HepG2 (cell line): ENCODE data around the gene SEC14L1. TPM values are rescaled to one million over a fixed set of nuclear protein-coding genes. Genes with fewer than 3 reads are reported as not detected.

ENCODE experiments used
- ADNP ChIP-seq: sonication (generic); formaldehyde crosslinking; IDR thresholded peaks from 2 replicates; pipeline ENCODE4 v1.4.0; 2020; ENCODE audit warnings: missing genetic modification reagents
- BORCS8-MEF2B ChIP-seq: sonication (generic); formaldehyde crosslinking; IDR thresholded peaks from 2 replicates; pipeline ENCODE4 v1.8.0; 2022; ENCODE audit warnings: mild to moderate bottlenecking, missing genetic modification reagents
- DPF2 ChIP-seq: sonication (generic); formaldehyde crosslinking; IDR thresholded peaks from 2 replicates; pipeline ENCODE4 v1.4.0; 2020; ENCODE audit warnings: mild to moderate bottlenecking, low read depth, missing genetic modification reagents, borderline replicate concordance
- KLF15 ChIP-seq: sonication (generic); formaldehyde crosslinking; IDR thresholded peaks from 2 replicates; pipeline ENCODE4 v1.8.1; 2023; ENCODE audit warnings: borderline replicate concordance, mild to moderate bottlenecking, inconsistent platforms, missing genetic modification reagents, mixed read lengths
- MAFK ChIP-seq, 2 experiments: IDR thresholded peaks in 1 of 2; conservative IDR thresholded peaks in 1 of 2; 2 replicates each; pipeline ENCODE4 v1.6.1; 2011; ENCODE audit warnings: improper control_type of control experiment in 2 of 2, low read length in 2 of 2
- NR2F1 ChIP-seq, 2 experiments: fragments of 450-650 bp in 1 of 2; formaldehyde crosslinking in 1 of 2; IDR thresholded peaks; 2 replicates each; pipeline versions ENCODE4 v1.5.0 to v1.6.1; 2016 to 2020; ENCODE audit warnings: mild to moderate bottlenecking in 1 of 2, missing compliant biosample characterization in 1 of 2, missing genetic modification reagents in 1 of 2, moderate library complexity in 1 of 2
- RARG ChIP-seq: sonication (generic); formaldehyde crosslinking; IDR thresholded peaks from 2 replicates; pipeline ENCODE4 v1.4.0; 2020; ENCODE audit warnings: low read depth, mild to moderate bottlenecking, missing genetic modification reagents
- SATB2 ChIP-seq: sonication (generic); formaldehyde crosslinking; IDR thresholded peaks from 2 replicates; pipeline ENCODE4 v1.5.0; 2020; ENCODE audit warnings: missing genetic modification reagents
- SRSF1 ChIP-seq: fragments of 200-400 bp; formaldehyde crosslinking; optimal IDR thresholded peaks from 2 replicates; pipeline ENCODE3; 2017; ENCODE audit warnings: mild to moderate bottlenecking, low read depth, low read length, moderate library complexity
- ZNF234 ChIP-seq: sonication (generic); formaldehyde crosslinking; conservative IDR thresholded peaks from 2 replicates; pipeline ENCODE4 v1.5.1; 2020; ENCODE audit warnings: mild to moderate bottlenecking, missing genetic modification reagents
- ZNF3 ChIP-seq: IDR thresholded peaks from 2 replicates; pipeline ENCODE4 v1.7.0; 2017; ENCODE audit warnings: inconsistent platforms
- ZNF33B ChIP-seq: sonication (generic); formaldehyde crosslinking; IDR thresholded peaks from 2 replicates; pipeline ENCODE4 v1.5.1; 2020; ENCODE audit warnings: mild to moderate bottlenecking, missing genetic modification reagents
- ZSCAN29 ChIP-seq: sonication (generic); formaldehyde crosslinking; conservative IDR thresholded peaks from 2 replicates; pipeline ENCODE4 v1.4.0; 2020; ENCODE audit warnings: mild to moderate bottlenecking, missing genetic modification reagents
- polyA plus RNA-seq, 8 experiments: library from polyadenylated mRNA; depleted of rRNA in 3 of 8; stranded (reverse) in 7 of 8; unstranded in 1 of 8; fragments of >200 nt; fragmentation: Illumina TruSeq in 4 of 8; extraction: Trizol in 4 of 8; gene quantifications; 2 replicates each; pipeline versions ENCODE4 v1.2.1 to v1.2.3, GENCODE V29; 2011 to 2016; ENCODE audit warnings: low read depth in 4 of 8, missing spikeins in 1 of 8, mixed read lengths in 1 of 8; ENCODE audit not compliant: insufficient read depth in 1 of 8
- total RNA-seq, 5 experiments: library from RNA; depleted of rRNA; stranded (reverse); fragments of >200 nt; fragmentation: Illumina TruSeq; extraction: Trizol; gene quantifications; 2 replicates each; pipeline ENCODE4 v1.2.3, GENCODE V29; 2016; ENCODE audit warnings: low read depth in 1 of 5
- TF ChIP-seq, protein P1 (sequence below): sonication (generic); formaldehyde crosslinking; IDR thresholded peaks from 2 replicates; pipeline ENCODE4 v1.4.0; 2020; ENCODE audit warnings: mild to moderate bottlenecking, missing genetic modification reagents
- TF ChIP-seq, protein P2 (sequence below): sonication (generic); formaldehyde crosslinking; IDR thresholded peaks from 2 replicates; pipeline ENCODE4 v1.4.0; 2020; ENCODE audit warnings: mild to moderate bottlenecking, missing genetic modification reagents
- TF ChIP-seq, protein P3 (sequence below): IDR thresholded peaks from 2 replicates; pipeline ENCODE4 v1.6.1; 2016; ENCODE audit warnings: missing genetic modification reagents, missing compliant biosample characterization
- TF ChIP-seq, protein P4 (sequence below): IDR thresholded peaks from 2 replicates; pipeline ENCODE4 v1.6.1; 2016; ENCODE audit warnings: mild to moderate bottlenecking

Gene SEC14L1
- total and polyA plus RNA-seq, 2 of the 13 experiments (the other 11 are each of a cell fraction or from before 2014, with no cell fraction given) = 26.3 to 43.9 TPM

DNA sequence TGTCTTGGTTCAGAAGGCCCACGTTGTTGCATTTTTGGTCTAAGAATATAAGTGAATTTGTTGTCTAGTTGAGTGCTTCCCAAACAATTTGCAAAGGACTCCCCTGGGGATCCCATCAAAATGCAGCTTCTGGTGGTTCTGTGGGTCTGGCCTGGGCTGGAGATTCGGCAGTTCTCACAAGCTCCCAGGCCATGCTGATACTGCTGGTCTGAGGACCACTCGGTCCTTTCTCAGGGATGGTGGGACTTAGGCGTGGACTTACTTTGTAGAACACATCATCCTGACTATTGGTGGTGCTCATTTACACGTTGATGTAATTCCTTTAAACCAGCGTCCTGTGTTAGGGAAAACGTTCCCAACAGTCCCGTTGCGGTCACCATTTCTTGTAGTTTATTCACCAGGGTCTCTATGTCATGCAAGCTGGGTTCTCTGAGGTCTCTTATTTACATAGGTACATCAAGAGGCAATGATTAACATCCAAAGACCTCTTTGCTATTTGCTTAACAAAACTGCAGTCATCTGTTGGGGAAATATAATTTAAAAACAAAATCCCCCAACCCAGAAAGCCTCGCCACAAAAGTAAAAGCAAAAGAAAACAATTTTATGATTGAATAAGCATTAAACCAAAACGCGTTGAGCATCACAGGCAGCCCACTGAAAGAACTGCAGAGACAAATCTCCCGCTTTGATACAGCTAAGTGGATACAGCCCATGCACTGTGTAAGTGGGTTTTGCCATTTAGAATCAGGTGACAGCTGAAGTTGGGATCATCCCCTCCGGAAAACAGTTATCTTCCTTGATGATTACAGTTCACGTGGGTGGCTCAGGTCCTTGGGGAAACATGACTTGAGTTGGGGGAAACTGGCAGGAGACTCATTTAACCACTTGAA is 39.0 kb upstream of the SEC14L1 start (continued):
- TF ChIP-seq, protein P1, sequence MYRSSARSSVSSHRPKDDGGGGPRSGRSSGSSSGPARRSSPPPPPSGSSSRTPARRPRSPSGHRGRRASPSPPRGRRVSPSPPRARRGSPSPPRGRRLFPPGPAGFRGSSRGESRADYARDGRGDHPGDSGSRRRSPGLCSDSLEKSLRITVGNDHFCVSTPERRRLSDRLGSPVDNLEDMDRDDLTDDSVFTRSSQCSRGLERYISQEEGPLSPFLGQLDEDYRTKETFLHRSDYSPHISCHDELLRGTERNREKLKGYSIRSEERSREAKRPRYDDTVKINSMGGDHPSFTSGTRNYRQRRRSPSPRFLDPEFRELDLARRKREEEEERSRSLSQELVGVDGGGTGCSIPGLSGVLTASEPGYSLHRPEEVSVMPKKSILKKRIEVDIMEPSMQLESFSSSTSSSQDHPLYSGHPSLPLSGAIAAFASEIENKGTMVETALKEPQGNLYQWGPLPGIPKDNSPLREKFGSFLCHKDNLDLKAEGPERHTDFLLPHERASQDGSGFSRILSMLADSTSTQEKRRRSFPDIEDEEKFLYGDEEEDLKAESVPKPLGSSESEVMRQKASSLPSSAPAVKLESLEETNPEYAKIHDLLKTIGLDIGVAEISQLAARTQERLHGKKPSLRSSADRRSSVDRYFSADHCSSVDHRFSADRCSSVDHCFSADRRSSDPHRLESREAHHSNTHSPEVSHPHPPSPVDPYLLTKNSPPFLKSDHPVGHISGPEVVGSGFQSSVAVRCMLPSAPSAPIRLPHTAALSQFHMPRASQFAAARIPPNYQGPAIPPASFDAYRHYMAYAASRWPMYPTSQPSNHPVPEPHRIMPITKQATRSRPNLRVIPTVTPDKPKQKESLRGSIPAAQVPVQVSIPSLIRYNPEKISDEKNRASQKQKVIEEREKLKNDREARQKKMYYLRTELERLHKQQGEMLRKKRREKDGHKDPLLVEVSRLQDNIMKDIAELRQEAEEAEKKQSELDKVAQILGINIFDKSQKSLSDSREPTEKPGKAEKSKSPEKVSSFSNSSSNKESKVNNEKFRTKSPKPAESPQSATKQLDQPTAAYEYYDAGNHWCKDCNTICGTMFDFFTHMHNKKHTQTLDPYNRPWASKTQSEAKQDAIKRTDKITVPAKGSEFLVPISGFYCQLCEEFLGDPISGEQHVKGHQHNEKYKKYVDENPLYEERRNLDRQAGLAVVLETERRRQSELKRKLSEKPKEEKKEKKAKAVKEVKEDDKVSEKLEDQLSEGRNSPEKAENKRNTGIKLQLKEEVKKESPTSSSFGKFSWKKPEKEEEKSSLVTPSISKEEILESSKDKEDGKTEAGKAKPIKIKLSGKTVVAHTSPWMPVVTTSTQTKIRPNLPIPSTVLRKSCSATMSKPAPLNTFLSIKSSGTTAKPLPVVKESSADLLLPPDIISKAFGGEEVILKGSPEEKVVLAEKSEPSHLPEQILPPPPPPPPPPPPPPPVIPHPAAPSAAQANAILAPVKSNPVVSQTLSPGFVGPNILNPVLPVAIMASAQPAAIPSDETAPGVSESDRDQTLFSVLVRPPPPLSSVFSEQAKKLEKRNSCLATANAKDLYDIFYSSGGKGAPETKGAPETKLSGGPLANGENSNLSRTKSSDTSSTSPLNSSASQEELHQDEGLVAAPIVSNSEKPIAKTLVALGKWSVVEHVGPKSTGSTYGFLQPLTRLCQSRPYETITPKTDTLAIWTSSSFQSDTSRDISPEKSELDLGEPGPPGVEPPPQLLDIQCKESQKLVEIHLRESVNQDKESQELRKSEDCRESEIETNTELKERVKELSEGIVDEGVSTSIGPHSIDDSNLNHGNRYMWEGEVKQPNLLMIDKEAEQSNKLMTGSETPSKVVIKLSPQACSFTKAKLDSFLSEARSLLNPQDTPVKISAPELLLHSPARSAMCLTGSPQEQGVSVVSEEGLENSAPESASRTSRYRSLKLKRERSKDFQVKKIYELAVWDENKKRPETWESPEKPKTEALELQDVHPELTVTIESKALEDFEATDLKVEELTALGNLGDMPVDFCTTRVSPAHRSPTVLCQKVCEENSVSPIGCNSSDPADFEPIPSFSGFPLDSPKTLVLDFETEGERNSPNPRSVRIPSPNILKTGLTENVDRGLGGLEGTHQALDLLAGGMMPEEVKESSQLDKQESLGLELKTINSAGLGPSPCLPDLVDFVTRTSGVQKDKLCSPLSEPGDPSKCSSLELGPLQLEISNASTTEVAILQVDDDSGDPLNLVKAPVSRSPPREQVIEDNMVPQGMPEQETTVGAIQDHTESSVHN (CRISPR knock-in tag) = no peak
- TF ChIP-seq RARG (CRISPR knock-in tag) (no peak), ADNP (no peak), DPF2 (CRISPR knock-in tag) (no peak), MAFK (conservative IDR thresholded peaks at IDR 0.05 in 1 of 2, IDR thresholded peaks at IDR 0.05 in 1 of 2; ENCODE audit: low read length in 2 of 2) (no peak), ZNF3 (CRISPR knock-in tag) (no peak), BORCS8-MEF2B (no peak), KLF15 (CRISPR knock-in tag) (no peak), SATB2 (no peak), ZNF33B (CRISPR knock-in tag) (no peak), NR2F1 (CRISPR knock-in tag; IDR thresholded peaks at IDR 0.05) (no peak), SRSF1 (no peak), ZSCAN29 (CRISPR knock-in tag) (no peak), ZNF234 (CRISPR knock-in tag) (no peak)
- TF ChIP-seq, protein P2, sequence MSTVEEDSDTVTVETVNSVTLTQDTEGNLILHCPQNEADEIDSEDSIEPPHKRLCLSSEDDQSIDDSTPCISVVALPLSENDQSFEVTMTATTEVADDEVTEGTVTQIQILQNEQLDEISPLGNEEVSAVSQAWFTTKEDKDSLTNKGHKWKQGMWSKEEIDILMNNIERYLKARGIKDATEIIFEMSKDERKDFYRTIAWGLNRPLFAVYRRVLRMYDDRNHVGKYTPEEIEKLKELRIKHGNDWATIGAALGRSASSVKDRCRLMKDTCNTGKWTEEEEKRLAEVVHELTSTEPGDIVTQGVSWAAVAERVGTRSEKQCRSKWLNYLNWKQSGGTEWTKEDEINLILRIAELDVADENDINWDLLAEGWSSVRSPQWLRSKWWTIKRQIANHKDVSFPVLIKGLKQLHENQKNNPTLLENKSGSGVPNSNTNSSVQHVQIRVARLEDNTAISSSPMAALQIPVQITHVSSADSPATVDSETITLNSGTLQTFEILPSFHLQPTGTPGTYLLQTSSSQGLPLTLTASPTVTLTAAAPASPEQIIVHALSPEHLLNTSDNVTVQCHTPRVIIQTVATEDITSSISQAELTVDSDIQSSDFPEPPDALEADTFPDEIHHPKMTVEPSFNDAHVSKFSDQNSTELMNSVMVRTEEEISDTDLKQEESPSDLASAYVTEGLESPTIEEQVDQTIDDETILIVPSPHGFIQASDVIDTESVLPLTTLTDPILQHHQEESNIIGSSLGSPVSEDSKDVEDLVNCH (CRISPR knock-in tag) = no peak
- TF ChIP-seq, protein P3, sequence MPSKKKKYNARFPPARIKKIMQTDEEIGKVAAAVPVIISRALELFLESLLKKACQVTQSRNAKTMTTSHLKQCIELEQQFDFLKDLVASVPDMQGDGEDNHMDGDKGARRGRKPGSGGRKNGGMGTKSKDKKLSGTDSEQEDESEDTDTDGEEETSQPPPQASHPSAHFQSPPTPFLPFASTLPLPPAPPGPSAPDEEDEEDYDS (CRISPR knock-in tag) = no peak
- TF ChIP-seq, protein P4, sequence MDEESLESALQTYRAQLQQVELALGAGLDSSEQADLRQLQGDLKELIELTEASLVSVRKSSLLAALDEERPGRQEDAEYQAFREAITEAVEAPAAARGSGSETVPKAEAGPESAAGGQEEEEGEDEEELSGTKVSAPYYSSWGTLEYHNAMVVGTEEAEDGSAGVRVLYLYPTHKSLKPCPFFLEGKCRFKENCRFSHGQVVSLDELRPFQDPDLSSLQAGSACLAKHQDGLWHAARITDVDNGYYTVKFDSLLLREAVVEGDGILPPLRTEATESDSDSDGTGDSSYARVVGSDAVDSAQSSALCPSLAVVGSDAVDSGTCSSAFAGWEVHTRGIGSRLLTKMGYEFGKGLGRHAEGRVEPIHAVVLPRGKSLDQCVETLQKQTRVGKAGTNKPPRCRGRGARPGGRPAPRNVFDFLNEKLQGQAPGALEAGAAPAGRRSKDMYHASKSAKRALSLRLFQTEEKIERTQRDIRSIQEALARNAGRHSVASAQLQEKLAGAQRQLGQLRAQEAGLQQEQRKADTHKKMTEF (CRISPR knock-in tag) = no peak
